GM23338 (cell line): ENCODE results near the gene DENND4C.

Experiments used
- CREB1 ChIP-seq: fragments of 250-450 bp; sonication (Bioruptor Pico); IDR thresholded peaks from 2 replicates; pipeline ENCODE4 v1.5.0; 2020; ENCODE audit warnings: low read depth, mild to moderate bottlenecking, moderate library complexity
- CTCF ChIP-seq, 2 experiments: fragments of 200-600 bp in 1 of 2; sonication (generic) in 1 of 2; conservative IDR thresholded peaks; 2 replicates each; pipeline versions ENCODE4 v1.5.1 to v1.6.1; 2016 to 2017; ENCODE audit warnings: antibody characterized with exemption in 2 of 2, low read depth in 2 of 2, mild to moderate bottlenecking in 2 of 2, moderate library complexity in 1 of 2
- ETS1 ChIP-seq: IDR thresholded peaks from 2 replicates; pipeline ENCODE4 v1.6.1; 2016; ENCODE audit warnings: antibody characterized with exemption
- POLR2AphosphoS5 ChIP-seq: IDR thresholded peaks from 2 replicates; pipeline ENCODE4 v1.6.1; 2016; ENCODE audit warnings: antibody characterized with exemption, low read depth

- TF ChIP-seq ETS1 (no peak), POLR2AphosphoS5 (no peak), CTCF (conservative IDR thresholded peaks at IDR 0.05; ENCODE audit: low read depth in 2 of 2) (no peak), CREB1 (CRISPR knock-in tag) (no peak)
Measured at GRCh38 chr9:19397845-19398244, 167.4 kb downstream of the DENND4C start.
